ENCODE data around the gene PDE4DIP. TPM values are rescaled to one million over a fixed set of nuclear protein-coding genes. Genes with fewer than 3 reads are reported as not detected.
"Not testable (repeated sequence)": the region's sequence is repeated elsewhere in the genome, so short reads cannot be mapped to it uniquely, and the experiment has no call there.

The PDE4DIP gene
- total RNA-seq (10 to 100 TPM; 52.2 to 54.9 TPM), polyA plus RNA-seq (10 to 100 TPM in 2 of 3 donors, 1 to 10 TPM in 1; 5.9 to 14.1 (median 12.0) TPM), total RNA-seq (16.1 to 71.4 (median 27.5) reads per million in 6 experiments)

GRCh38 chr1:148844220-148844619 is at the start of gene PDE4DIP:
PDE4DIP (plus strand) TSS chr1:148844428; CDS start chr1:148844775, 347 bp downstream.
- DNase-seq, result peak; percentile 5 to 71 (median 50)
- H3K9me3 Mint-ChIP-seq, POLR2A ChIA-PET, H3K27me3 Mint-ChIP-seq, H3K27ac Mint-ChIP-seq, H3K36me3 Mint-ChIP-seq, H3K4me1 Mint-ChIP-seq: not testable (repeated sequence)
- peak; percentile 99 for ATAC-seq
- H3K4me3 Mint-ChIP-seq, result peak within 1 kb of the TSS in 8 of 10 donors; percentile 62 to 80 (median 78)

- POLR2A ChIA-PET, H3K36me3 Mint-ChIP-seq, H3K27ac Mint-ChIP-seq, DNase-seq, H3K4me3 Mint-ChIP-seq, H3K4me1 Mint-ChIP-seq, H3K9me3 Mint-ChIP-seq, H3K27me3 Mint-ChIP-seq: not testable (repeated sequence)
- peak; percentile 30 to 53 for ATAC-seq
Measured at GRCh38 chr1:148808268-148808928, 35.8 kb upstream of the PDE4DIP start.

- POLR2A ChIA-PET, H3K4me1 Mint-ChIP-seq, H3K36me3 Mint-ChIP-seq, H3K4me3 Mint-ChIP-seq, H3K27ac Mint-ChIP-seq, DNase-seq, H3K9me3 Mint-ChIP-seq, H3K27me3 Mint-ChIP-seq: not testable (repeated sequence)
- peak; percentile 14 to 23 for ATAC-seq
Measured at GRCh38 chr1:148808929-148809283, 35.3 kb upstream of the PDE4DIP start.

GRCh38 chr1:148822180-148822579 is 22.0 kb upstream of the PDE4DIP start:
- not testable (repeated sequence) for H3K27me3 Mint-ChIP-seq

GRCh38 chr1:148823822-148824221 is 20.4 kb upstream of the PDE4DIP start:
- H3K27me3 Mint-ChIP-seq, H3K27ac Mint-ChIP-seq, H3K4me1 Mint-ChIP-seq, H3K36me3 Mint-ChIP-seq, DNase-seq, H3K4me3 Mint-ChIP-seq, H3K9me3 Mint-ChIP-seq, ATAC-seq, POLR2A ChIA-PET: not testable (repeated sequence)

More at GRCh38 chr1:148822180-148822579, 22.0 kb upstream of the PDE4DIP start:
- H3K36me3 Mint-ChIP-seq, ATAC-seq, H3K4me3 Mint-ChIP-seq, POLR2A ChIA-PET, DNase-seq, H3K4me1 Mint-ChIP-seq, H3K27ac Mint-ChIP-seq, H3K9me3 Mint-ChIP-seq: not testable (repeated sequence)

- H3K4me3 Mint-ChIP-seq, DNase-seq, H3K36me3 Mint-ChIP-seq, H3K27me3 Mint-ChIP-seq, H3K9me3 Mint-ChIP-seq, POLR2A ChIA-PET, H3K27ac Mint-ChIP-seq, H3K4me1 Mint-ChIP-seq: not testable (repeated sequence)
- ATAC-seq, result peak; percentile 72 to 80
Measured at GRCh38 chr1:148825029-148825428, 19.2 kb upstream of the PDE4DIP start.

GRCh38 chr1:148828531-148828930 is 15.7 kb upstream of the PDE4DIP start:
- H3K4me1 Mint-ChIP-seq, DNase-seq, ATAC-seq, H3K4me3 Mint-ChIP-seq, H3K36me3 Mint-ChIP-seq, H3K9me3 Mint-ChIP-seq, H3K27me3 Mint-ChIP-seq, POLR2A ChIA-PET, H3K27ac Mint-ChIP-seq: not testable (repeated sequence)

- H3K4me3 Mint-ChIP-seq, H3K36me3 Mint-ChIP-seq, H3K4me1 Mint-ChIP-seq, POLR2A ChIA-PET, DNase-seq, ATAC-seq, H3K27ac Mint-ChIP-seq, H3K27me3 Mint-ChIP-seq, H3K9me3 Mint-ChIP-seq: not testable (repeated sequence)
Measured at GRCh38 chr1:148828962-148829361, 15.3 kb upstream of the PDE4DIP start.

GRCh38 chr1:148829365-148829764 is 14.9 kb upstream of the PDE4DIP start:
- H3K27ac Mint-ChIP-seq, H3K9me3 Mint-ChIP-seq, H3K4me1 Mint-ChIP-seq, H3K4me3 Mint-ChIP-seq, H3K27me3 Mint-ChIP-seq, ATAC-seq, DNase-seq, H3K36me3 Mint-ChIP-seq, POLR2A ChIA-PET: not testable (repeated sequence)

- H3K9me3 Mint-ChIP-seq, H3K27ac Mint-ChIP-seq, H3K27me3 Mint-ChIP-seq, POLR2A ChIA-PET, DNase-seq, H3K36me3 Mint-ChIP-seq, ATAC-seq, H3K4me3 Mint-ChIP-seq, H3K4me1 Mint-ChIP-seq: not testable (repeated sequence)
Measured at GRCh38 chr1:148841262-148841661, 3.0 kb upstream of the PDE4DIP start.

GRCh38 chr1:148844651-148845050 is 423 bp downstream of the PDE4DIP start:
- DNase-seq, H3K27me3 Mint-ChIP-seq, H3K27ac Mint-ChIP-seq, POLR2A ChIA-PET, H3K9me3 Mint-ChIP-seq, H3K4me1 Mint-ChIP-seq, H3K4me3 Mint-ChIP-seq, H3K36me3 Mint-ChIP-seq: not testable (repeated sequence)
- ATAC-seq, result peak in 1 of 2 donors; percentile 4

- H3K4me1 Mint-ChIP-seq, DNase-seq, H3K36me3 Mint-ChIP-seq, H3K4me3 Mint-ChIP-seq, H3K27me3 Mint-ChIP-seq, ATAC-seq, H3K9me3 Mint-ChIP-seq, POLR2A ChIA-PET, H3K27ac Mint-ChIP-seq: not testable (repeated sequence)
Measured at GRCh38 chr1:148845068-148845467, 840 bp downstream of the PDE4DIP start.

GRCh38 chr1:148850347-148850746 is 6.1 kb downstream of the PDE4DIP start:
- H3K36me3 Mint-ChIP-seq, H3K27ac Mint-ChIP-seq, POLR2A ChIA-PET, H3K9me3 Mint-ChIP-seq, H3K27me3 Mint-ChIP-seq, DNase-seq, ATAC-seq, H3K4me1 Mint-ChIP-seq, H3K4me3 Mint-ChIP-seq: not testable (repeated sequence)

- DNase-seq, H3K4me3 Mint-ChIP-seq, H3K27ac Mint-ChIP-seq, ATAC-seq, POLR2A ChIA-PET, H3K4me1 Mint-ChIP-seq, H3K36me3 Mint-ChIP-seq, H3K27me3 Mint-ChIP-seq, H3K9me3 Mint-ChIP-seq: not testable (repeated sequence)
Measured at GRCh38 chr1:148850840-148851239, 6.6 kb downstream of the PDE4DIP start.

Data from naive thymus-derived CD8-positive, alpha-beta T cell (primary cell).